K562 (cell line): ENCODE results near the gene RNF212B. TPM values are rescaled to one million over a fixed set of nuclear protein-coding genes. Genes with fewer than 3 reads are reported as not detected.

ENCODE experiments used
- NFATC3 ChIP-seq: fragments of 450-650 bp; IDR thresholded peaks from 2 replicates; pipeline ENCODE4 v1.6.1; 2017; ENCODE audit warnings: mild to moderate bottlenecking
- NFIX ChIP-seq: fragments of 250-450 bp; sonication (Bioruptor Pico); IDR thresholded peaks from 2 replicates; pipeline ENCODE4 v1.4.0; 2020; ENCODE audit warnings: low read depth, mild to moderate bottlenecking, moderate library complexity
- PHF8 ChIP-seq: fragments of 200-600 bp; sonication (generic); IDR thresholded peaks from 2 replicates; pipeline ENCODE4 v1.6.1; 2012; ENCODE audit warnings: mixed run types, mild to moderate bottlenecking, inconsistent platforms, low read length, moderate library complexity, borderline replicate concordance
- POLR2AphosphoS2 ChIP-seq: IDR thresholded peaks from 2 replicates; pipeline ENCODE4 v1.6.1; 2012; ENCODE audit warnings: low read length, improper control_type of control experiment
- RBM17 ChIP-seq: fragments of 200-400 bp; formaldehyde crosslinking; IDR thresholded peaks from 2 replicates; pipeline ENCODE4 v1.6.1; 2017; ENCODE audit warnings: low read depth, mild to moderate bottlenecking, low read length, borderline replicate concordance
- RFX5 ChIP-seq: IDR thresholded peaks from 2 replicates; pipeline ENCODE4 v1.6.1; 2011; ENCODE audit warnings: low read depth, mild to moderate bottlenecking, improper control_type of control experiment, low read length
- RHOXF2B ChIP-seq: fragments of 250-450 bp; sonication (Bioruptor Pico); conservative IDR thresholded peaks from 2 replicates; pipeline ENCODE4 v1.5.1; 2021
- RREB1 ChIP-seq: fragments of 250-450 bp; sonication (Bioruptor Pico); IDR thresholded peaks from 2 replicates; pipeline ENCODE4 v1.4.0; 2020
- TEAD2 ChIP-seq: fragments of 450-650 bp; IDR thresholded peaks from 2 replicates; pipeline ENCODE4 v1.6.1; 2016; ENCODE audit warnings: missing genetic modification characterization, control low read depth, missing compliant biosample characterization
- ZBTB26 ChIP-seq: fragments of 450-650 bp; formaldehyde crosslinking; IDR thresholded peaks from 2 replicates; pipeline ENCODE4 v1.4.0; 2022; ENCODE audit warnings: missing genetic modification characterization
- ZNF280A ChIP-seq: fragments of 450-650 bp; IDR thresholded peaks from 2 replicates; pipeline ENCODE4 v1.6.1; 2018; ENCODE audit warnings: mild to moderate bottlenecking, low read depth; ENCODE audit not compliant: partially characterized antibody
- ZNF584 ChIP-seq: fragments of 200-800 bp; sonication (Bioruptor generic); IDR thresholded peaks from 2 replicates; pipeline ENCODE4 v1.6.1; 2016; ENCODE audit warnings: low read depth, mild to moderate bottlenecking, missing genetic modification characterization, missing compliant biosample characterization
- ZNF609 ChIP-seq: sonication (generic); formaldehyde crosslinking; IDR thresholded peaks from 2 replicates; pipeline ENCODE4 v1.8.1; 2023; ENCODE audit warnings: missing genetic modification reagents, mild to moderate bottlenecking, borderline replicate concordance
- polyA plus RNA-seq, 8 experiments: library from polyadenylated mRNA; depleted of rRNA in 4 of 8; stranded (reverse) in 5 of 8; unstranded in 3 of 8; fragments of >200 nt; fragmentation: Nextera tagmentation in 2 of 8; fragmentation: Illumina TruSeq in 1 of 8; extraction: Ambion mirVana in 2 of 8; extraction: Trizol in 1 of 8; gene quantifications; 2 replicates each; pipeline versions ENCODE4 v1.2.1 to v1.2.3, GENCODE V29; 2011 to 2014; ENCODE audit warnings: inconsistent platforms in 1 of 8, missing spikeins in 1 of 8
- total RNA-seq, 7 experiments: library from RNA; depleted of rRNA in 6 of 7; stranded (reverse); fragments of >200 nt in 6 of 7; fragmentation: Illumina TruSeq in 2 of 7; extraction: Trizol in 2 of 7; gene quantifications; 2 replicates each; pipeline versions ENCODE4 v1.2.1 to v1.2.3, GENCODE V29; 2011 to 2021; ENCODE audit warnings: low replicate concordance in 1 of 7

RNF212B gene
- total and polyA plus RNA-seq, 9 of the 15 experiments (the other 6 are each of a cell fraction or from before 2014, with no cell fraction given) = 0.15 to 0.43 (median 0.27) TPM; not detected in 3

- TF ChIP-seq RREB1 (CRISPR knock-in tag) = peak; percentile 83; the same call in 1 of the 2 replicates
- no peak for TF ChIP-seq ZNF584 (CRISPR knock-in tag)
- no peak; the same call in 1 of the 2 replicates for TF ChIP-seq POLR2AphosphoS2
- no peak for TF ChIP-seq ZNF280A
- no peak for TF ChIP-seq NFIX (CRISPR knock-in tag)
- TF ChIP-seq RHOXF2B (CRISPR knock-in tag) = no peak
- TF ChIP-seq RBM17 = no peak
- no peak for TF ChIP-seq ZNF609 (CRISPR knock-in tag)
- no peak for TF ChIP-seq NFATC3
- TF ChIP-seq PHF8 = peak; percentile 72
- no peak for TF ChIP-seq TEAD2 (tag)
- TF ChIP-seq RFX5 = no peak
- no peak for TF ChIP-seq ZBTB26 (CRISPR knock-in tag)
Measured at GRCh38 chr14:23286020-23286901, 48.5 kb downstream of the RNF212B start, which contains the start of gene HOMEZ (continued).
